SK-N-SH treated with all-trans-retinoic acid at 6 μM for 48 hours (cell line): ENCODE results near the gene MATK.

Experiments
- ATAC-seq: fragments of 200-7000 bp; cut with Tn5 transposase; 3 replicates; pipeline ENCODE4 v1.9.1; 2020; ENCODE audit warnings: mild to moderate bottlenecking, moderate library complexity
- ARNTL ChIP-seq: fragments of 450-650 bp; formaldehyde crosslinking; IDR thresholded peaks from 2 replicates; pipeline ENCODE4 v1.5.0; 2020; ENCODE audit warnings: low read depth, mild to moderate bottlenecking, moderate library complexity, borderline replicate concordance
- BACH2 ChIP-seq: fragments of 250-450 bp; sonication (Bioruptor Pico); IDR thresholded peaks from 2 replicates; pipeline ENCODE4 v1.9.0; 2021; ENCODE audit warnings: mild to moderate bottlenecking, borderline replicate concordance
- CSDC2 ChIP-seq: fragments of 250-450 bp; sonication (Bioruptor Pico); IDR thresholded peaks from 2 replicates; pipeline ENCODE4 v1.5.0; 2020; ENCODE audit warnings: mild to moderate bottlenecking, moderate library complexity
- ESRRG ChIP-seq: fragments of 250-450 bp; sonication (Bioruptor Pico); IDR thresholded peaks from 2 replicates; pipeline ENCODE4 v1.6.1; 2021; ENCODE audit warnings: mild to moderate bottlenecking
- ISL1 ChIP-seq: fragments of 250-450 bp; sonication (Bioruptor Pico); IDR thresholded peaks from 2 replicates; pipeline ENCODE4 v2.1.2; 2022; ENCODE audit warnings: mild to moderate bottlenecking, moderate library complexity
- OSR1 ChIP-seq: fragments of 250-450 bp; sonication (Bioruptor Pico); IDR thresholded peaks from 2 replicates; pipeline ENCODE4 v1.8.0; 2022; ENCODE audit warnings: moderate library complexity, mild to moderate bottlenecking, inconsistent platforms
- PPARA ChIP-seq: fragments of 250-450 bp; sonication (Bioruptor Pico); IDR thresholded peaks from 2 replicates; pipeline ENCODE4 v1.5.0; 2020; ENCODE audit warnings: mild to moderate bottlenecking, borderline replicate concordance
- RARB ChIP-seq: fragments of 250-450 bp; sonication (Bioruptor Pico); IDR thresholded peaks from 2 replicates; pipeline ENCODE4 v1.8.0; 2021; ENCODE audit warnings: mild to moderate bottlenecking, moderate library complexity
- SNAI2 ChIP-seq: fragments of 250-450 bp; sonication (Bioruptor Pico); IDR thresholded peaks from 2 replicates; pipeline ENCODE4 v1.5.0; 2020; ENCODE audit warnings: mild to moderate bottlenecking, moderate library complexity
- TCF4 ChIP-seq: fragments of 250-450 bp; sonication (Bioruptor Pico); IDR thresholded peaks from 2 replicates; pipeline ENCODE4 v1.8.0; 2021; ENCODE audit warnings: mild to moderate bottlenecking, moderate library complexity, borderline replicate concordance
- TOX ChIP-seq: fragments of 250-450 bp; sonication (Bioruptor Pico); IDR thresholded peaks from 2 replicates; pipeline ENCODE4 v1.8.0; 2021; ENCODE audit warnings: mild to moderate bottlenecking, moderate library complexity, borderline replicate concordance
- ZC3H10 ChIP-seq: fragments of 250-450 bp; sonication (Bioruptor Pico); IDR thresholded peaks from 2 replicates; pipeline ENCODE4 v1.5.1; 2021; ENCODE audit warnings: mild to moderate bottlenecking, moderate library complexity
- ZFP3 ChIP-seq: fragments of 250-450 bp; sonication (Bioruptor Pico); IDR thresholded peaks from 2 replicates; pipeline ENCODE4 v1.5.0; 2020; ENCODE audit warnings: mild to moderate bottlenecking, moderate library complexity
- ZFP30 ChIP-seq: fragments of 450-650 bp; formaldehyde crosslinking; IDR thresholded peaks from 2 replicates; pipeline ENCODE4 v1.5.0; 2022; ENCODE audit warnings: mild to moderate bottlenecking, moderate library complexity
- ZNF565 ChIP-seq: fragments of 450-650 bp; formaldehyde crosslinking; conservative IDR thresholded peaks from 2 replicates; pipeline ENCODE4 v1.5.0; 2020; ENCODE audit warnings: low read depth, mild to moderate bottlenecking, moderate library complexity
- ZNF70 ChIP-seq: fragments of 450-650 bp; formaldehyde crosslinking; IDR thresholded peaks from 2 replicates; pipeline ENCODE4 v1.5.0; 2020; ENCODE audit warnings: mild to moderate bottlenecking, moderate library complexity
- ZNF8 ChIP-seq: fragments of 450-650 bp; formaldehyde crosslinking; IDR thresholded peaks from 2 replicates; pipeline ENCODE4 v1.5.0; 2020; ENCODE audit warnings: mild to moderate bottlenecking, moderate library complexity
- TF ChIP-seq, protein P1 (sequence below): fragments of 250-450 bp; sonication (Bioruptor Pico); IDR thresholded peaks from 2 replicates; pipeline ENCODE4 v1.8.0; 2021; ENCODE audit warnings: low read depth, mild to moderate bottlenecking, moderate library complexity, borderline replicate concordance
- TF ChIP-seq, protein P2 (sequence below): fragments of 250-450 bp; sonication (Bioruptor Pico); IDR thresholded peaks from 2 replicates; pipeline ENCODE4 v1.5.0; 2020; ENCODE audit warnings: mild to moderate bottlenecking, moderate library complexity
- TF ChIP-seq, protein P3 (sequence below): fragments of 250-450 bp; sonication (Bioruptor Pico); IDR thresholded peaks from 2 replicates; pipeline ENCODE4 v1.5.1; 2020; ENCODE audit warnings: low read depth, mild to moderate bottlenecking, moderate library complexity
- TF ChIP-seq, protein P4 (sequence below): fragments of 250-450 bp; sonication (Bioruptor Pico); IDR thresholded peaks from 2 replicates; pipeline ENCODE4 v1.8.0; 2020; ENCODE audit warnings: mild to moderate bottlenecking, moderate library complexity, borderline replicate concordance

Gene MATK

DNA sequence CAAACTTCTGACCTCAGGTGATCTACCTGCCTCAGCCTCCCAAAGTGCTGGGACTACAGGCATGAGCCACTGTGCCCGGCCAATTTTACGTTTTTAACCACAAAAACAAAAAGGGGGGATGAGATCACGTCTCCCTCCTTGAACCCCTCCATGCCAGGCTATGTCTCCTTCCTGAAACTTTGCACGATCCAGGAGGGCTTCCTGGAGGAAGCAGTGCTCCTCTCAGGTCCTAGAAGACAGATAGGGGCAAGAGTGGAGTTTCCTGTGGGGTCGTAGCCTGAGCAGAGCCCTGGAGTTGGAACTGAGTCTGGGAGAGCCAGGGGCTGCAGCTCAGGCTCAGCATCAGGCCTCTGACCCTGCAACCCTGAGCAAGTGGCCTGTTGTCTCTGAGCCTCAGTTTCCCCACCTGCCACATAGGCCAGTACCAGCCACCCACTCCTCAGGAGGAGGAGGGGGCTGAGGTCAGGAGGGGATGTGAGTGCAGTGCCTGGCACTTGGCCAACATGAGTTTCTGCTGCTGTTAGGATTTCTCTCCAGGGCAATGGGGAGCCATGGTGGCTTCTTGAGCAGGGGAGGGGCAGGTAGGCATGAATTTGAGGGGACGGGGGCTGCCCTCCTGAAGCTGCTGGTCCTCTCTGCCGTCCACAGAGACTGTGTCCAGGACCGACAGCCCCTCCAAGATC, 40.7 kb downstream of the MATK start:
- TF ChIP-seq, protein P1, sequence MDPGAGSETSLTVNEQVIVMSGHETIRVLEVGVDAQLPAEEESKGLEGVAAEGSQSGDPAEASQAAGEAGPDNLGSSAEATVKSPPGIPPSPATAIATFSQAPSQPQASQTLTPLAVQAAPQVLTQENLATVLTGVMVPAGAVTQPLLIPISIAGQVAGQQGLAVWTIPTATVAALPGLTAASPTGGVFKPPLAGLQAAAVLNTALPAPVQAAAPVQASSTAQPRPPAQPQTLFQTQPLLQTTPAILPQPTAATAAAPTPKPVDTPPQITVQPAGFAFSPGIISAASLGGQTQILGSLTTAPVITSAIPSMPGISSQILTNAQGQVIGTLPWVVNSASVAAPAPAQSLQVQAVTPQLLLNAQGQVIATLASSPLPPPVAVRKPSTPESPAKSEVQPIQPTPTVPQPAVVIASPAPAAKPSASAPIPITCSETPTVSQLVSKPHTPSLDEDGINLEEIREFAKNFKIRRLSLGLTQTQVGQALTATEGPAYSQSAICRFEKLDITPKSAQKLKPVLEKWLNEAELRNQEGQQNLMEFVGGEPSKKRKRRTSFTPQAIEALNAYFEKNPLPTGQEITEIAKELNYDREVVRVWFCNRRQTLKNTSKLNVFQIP (CRISPR knock-in tag) = no peak
- no peak for TF ChIP-seq ZFP30 (CRISPR knock-in tag)
- TF ChIP-seq RARB (CRISPR knock-in tag) = no peak
- no peak for TF ChIP-seq BACH2
- TF ChIP-seq, protein P2, sequence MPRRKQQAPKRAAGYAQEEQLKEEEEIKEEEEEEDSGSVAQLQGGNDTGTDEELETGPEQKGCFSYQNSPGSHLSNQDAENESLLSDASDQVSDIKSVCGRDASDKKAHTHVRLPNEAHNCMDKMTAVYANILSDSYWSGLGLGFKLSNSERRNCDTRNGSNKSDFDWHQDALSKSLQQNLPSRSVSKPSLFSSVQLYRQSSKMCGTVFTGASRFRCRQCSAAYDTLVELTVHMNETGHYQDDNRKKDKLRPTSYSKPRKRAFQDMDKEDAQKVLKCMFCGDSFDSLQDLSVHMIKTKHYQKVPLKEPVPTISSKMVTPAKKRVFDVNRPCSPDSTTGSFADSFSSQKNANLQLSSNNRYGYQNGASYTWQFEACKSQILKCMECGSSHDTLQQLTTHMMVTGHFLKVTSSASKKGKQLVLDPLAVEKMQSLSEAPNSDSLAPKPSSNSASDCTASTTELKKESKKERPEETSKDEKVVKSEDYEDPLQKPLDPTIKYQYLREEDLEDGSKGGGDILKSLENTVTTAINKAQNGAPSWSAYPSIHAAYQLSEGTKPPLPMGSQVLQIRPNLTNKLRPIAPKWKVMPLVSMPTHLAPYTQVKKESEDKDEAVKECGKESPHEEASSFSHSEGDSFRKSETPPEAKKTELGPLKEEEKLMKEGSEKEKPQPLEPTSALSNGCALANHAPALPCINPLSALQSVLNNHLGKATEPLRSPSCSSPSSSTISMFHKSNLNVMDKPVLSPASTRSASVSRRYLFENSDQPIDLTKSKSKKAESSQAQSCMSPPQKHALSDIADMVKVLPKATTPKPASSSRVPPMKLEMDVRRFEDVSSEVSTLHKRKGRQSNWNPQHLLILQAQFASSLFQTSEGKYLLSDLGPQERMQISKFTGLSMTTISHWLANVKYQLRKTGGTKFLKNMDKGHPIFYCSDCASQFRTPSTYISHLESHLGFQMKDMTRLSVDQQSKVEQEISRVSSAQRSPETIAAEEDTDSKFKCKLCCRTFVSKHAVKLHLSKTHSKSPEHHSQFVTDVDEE = no peak
- TF ChIP-seq, protein P3, sequence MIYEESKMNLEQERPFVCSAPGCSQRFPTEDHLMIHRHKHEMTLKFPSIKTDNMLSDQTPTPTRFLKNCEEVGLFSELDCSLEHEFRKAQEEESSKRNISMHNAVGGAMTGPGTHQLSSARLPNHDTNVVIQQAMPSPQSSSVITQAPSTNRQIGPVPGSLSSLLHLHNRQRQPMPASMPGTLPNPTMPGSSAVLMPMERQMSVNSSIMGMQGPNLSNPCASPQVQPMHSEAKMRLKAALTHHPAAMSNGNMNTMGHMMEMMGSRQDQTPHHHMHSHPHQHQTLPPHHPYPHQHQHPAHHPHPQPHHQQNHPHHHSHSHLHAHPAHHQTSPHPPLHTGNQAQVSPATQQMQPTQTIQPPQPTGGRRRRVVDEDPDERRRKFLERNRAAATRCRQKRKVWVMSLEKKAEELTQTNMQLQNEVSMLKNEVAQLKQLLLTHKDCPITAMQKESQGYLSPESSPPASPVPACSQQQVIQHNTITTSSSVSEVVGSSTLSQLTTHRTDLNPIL (CRISPR knock-in tag) = no peak
- no peak for TF ChIP-seq CSDC2 (CRISPR knock-in tag)
- no peak for TF ChIP-seq ESRRG (CRISPR knock-in tag)
- TF ChIP-seq OSR1 (CRISPR knock-in tag) = no peak
- no peak for TF ChIP-seq ZFP3 (CRISPR knock-in tag)
- no peak for TF ChIP-seq TOX (CRISPR knock-in tag)
- TF ChIP-seq ZNF70 (CRISPR knock-in tag) = no peak
- no peak for TF ChIP-seq TCF4
- TF ChIP-seq, protein P4, sequence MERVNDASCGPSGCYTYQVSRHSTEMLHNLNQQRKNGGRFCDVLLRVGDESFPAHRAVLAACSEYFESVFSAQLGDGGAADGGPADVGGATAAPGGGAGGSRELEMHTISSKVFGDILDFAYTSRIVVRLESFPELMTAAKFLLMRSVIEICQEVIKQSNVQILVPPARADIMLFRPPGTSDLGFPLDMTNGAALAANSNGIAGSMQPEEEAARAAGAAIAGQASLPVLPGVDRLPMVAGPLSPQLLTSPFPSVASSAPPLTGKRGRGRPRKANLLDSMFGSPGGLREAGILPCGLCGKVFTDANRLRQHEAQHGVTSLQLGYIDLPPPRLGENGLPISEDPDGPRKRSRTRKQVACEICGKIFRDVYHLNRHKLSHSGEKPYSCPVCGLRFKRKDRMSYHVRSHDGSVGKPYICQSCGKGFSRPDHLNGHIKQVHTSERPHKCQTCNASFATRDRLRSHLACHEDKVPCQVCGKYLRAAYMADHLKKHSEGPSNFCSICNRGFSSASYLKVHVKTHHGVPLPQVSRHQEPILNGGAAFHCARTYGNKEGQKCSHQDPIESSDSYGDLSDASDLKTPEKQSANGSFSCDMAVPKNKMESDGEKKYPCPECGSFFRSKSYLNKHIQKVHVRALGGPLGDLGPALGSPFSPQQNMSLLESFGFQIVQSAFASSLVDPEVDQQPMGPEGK = no peak
- TF ChIP-seq SNAI2 (CRISPR knock-in tag) = no peak
- no peak for TF ChIP-seq PPARA
- TF ChIP-seq ZNF8 (CRISPR knock-in tag) = no peak
- TF ChIP-seq ZNF565 (CRISPR knock-in tag) = no peak
- ATAC-seq = no peak

GRCh38 chr19:3743486-3743885, 42.7 kb downstream of the MATK start:
- no peak for TF ChIP-seq ARNTL
- TF ChIP-seq ZNF70 (CRISPR knock-in tag) = no peak
- TF ChIP-seq ESRRG (CRISPR knock-in tag) = no peak
- no peak for TF ChIP-seq TOX (CRISPR knock-in tag)
- TF ChIP-seq ZFP30 (CRISPR knock-in tag) = no peak
- TF ChIP-seq, protein P4 = no peak
- TF ChIP-seq, protein P2 = no peak
- no peak for TF ChIP-seq BACH2
- TF ChIP-seq ISL1 (CRISPR knock-in tag) = no peak
- TF ChIP-seq, protein P1 (CRISPR knock-in tag) = no peak
- TF ChIP-seq TCF4 = no peak
- TF ChIP-seq OSR1 (CRISPR knock-in tag) = no peak
- no peak for TF ChIP-seq PPARA
- no peak for TF ChIP-seq CSDC2 (CRISPR knock-in tag)
- TF ChIP-seq ZC3H10 (CRISPR knock-in tag) = no peak
- TF ChIP-seq ZNF565 (CRISPR knock-in tag) = no peak
- no peak for TF ChIP-seq RARB (CRISPR knock-in tag)
- TF ChIP-seq SNAI2 (CRISPR knock-in tag) = no peak
- no peak for TF ChIP-seq ZFP3 (CRISPR knock-in tag)
- TF ChIP-seq, all 23 proteins: peak for 0
- peak; percentile 77 for ATAC-seq
